ENCODE results near the gene VAV2.
"Not testable (repeated sequence)": the region's sequence is repeated elsewhere in the genome, so short reads cannot be mapped to it uniquely, and the experiment has no call there.

Gene VAV2

GRCh38 chr9:133938086-133938485, 54.0 kb downstream of the VAV2 start:
- no peak for DNase-seq (ENCODE audit: low read depth in 2 of 2)

GRCh38 chr9:133937120-133937519, 55.0 kb downstream of the VAV2 start:
- DNase-seq (ENCODE audit: low read depth in 2 of 2) = no peak

- no peak for DNase-seq (ENCODE audit: low read depth in 2 of 2)
These were observed 56.7 kb downstream of the VAV2 start for GRCh38 chr9:133935328-133936005.

- DNase-seq (ENCODE audit: low read depth in 2 of 2) = no peak
These were observed 57.5 kb downstream of the VAV2 start for GRCh38 chr9:133934482-133935232.

- no peak for DNase-seq (ENCODE audit: low read depth in 2 of 2)
These were observed 58.6 kb downstream of the VAV2 start for GRCh38 chr9:133933426-133934026.

GRCh38 chr9:133932633-133933032, 59.5 kb downstream of the VAV2 start:
- DNase-seq (ENCODE audit: low read depth in 2 of 2) = no peak

GRCh38 chr9:133932181-133932580, 59.9 kb downstream of the VAV2 start:
- DNase-seq (ENCODE audit: low read depth in 2 of 2) = no peak

GRCh38 chr9:133930682-133931485, 61.2 kb downstream of the VAV2 start:
- no peak for DNase-seq (ENCODE audit: low read depth in 2 of 2)

GRCh38 chr9:133930046-133930681, 62.0 kb downstream of the VAV2 start:
- DNase-seq (ENCODE audit: low read depth in 2 of 2) = no peak

- DNase-seq (ENCODE audit: low read depth in 2 of 2) = no peak
These were observed 62.5 kb downstream of the VAV2 start for GRCh38 chr9:133929599-133929998.

- no peak for DNase-seq (ENCODE audit: low read depth in 2 of 2)
These were observed 63.8 kb downstream of the VAV2 start for GRCh38 chr9:133928248-133928764.

- DNase-seq (ENCODE audit: low read depth in 2 of 2) = no peak
These were observed 65.1 kb downstream of the VAV2 start for GRCh38 chr9:133927041-133927440.

- no peak for DNase-seq (ENCODE audit: low read depth in 2 of 2)
These were observed 65.8 kb downstream of the VAV2 start for GRCh38 chr9:133926165-133926856.

GRCh38 chr9:133924453-133924852, 67.7 kb downstream of the VAV2 start:
- no peak for DNase-seq (ENCODE audit: low read depth in 2 of 2)

GRCh38 chr9:133923608-133924007, 68.5 kb downstream of the VAV2 start:
- DNase-seq (ENCODE audit: low read depth in 2 of 2) = not testable (repeated sequence)

GRCh38 chr9:133921866-133922265, 70.3 kb downstream of the VAV2 start:
- DNase-seq (ENCODE audit: low read depth in 2 of 2) = no peak

- no peak for DNase-seq (ENCODE audit: low read depth in 2 of 2)
These were observed 71.7 kb downstream of the VAV2 start for GRCh38 chr9:133920471-133920870.

GRCh38 chr9:133919253-133920115, 72.6 kb downstream of the VAV2 start:
- DNase-seq (ENCODE audit: low read depth in 2 of 2) = no peak

- DNase-seq (ENCODE audit: low read depth in 2 of 2) = no peak
These were observed 73.9 kb downstream of the VAV2 start for GRCh38 chr9:133918111-133918813.
